ENCODE measurements around the gene PHC2.

DNA sequence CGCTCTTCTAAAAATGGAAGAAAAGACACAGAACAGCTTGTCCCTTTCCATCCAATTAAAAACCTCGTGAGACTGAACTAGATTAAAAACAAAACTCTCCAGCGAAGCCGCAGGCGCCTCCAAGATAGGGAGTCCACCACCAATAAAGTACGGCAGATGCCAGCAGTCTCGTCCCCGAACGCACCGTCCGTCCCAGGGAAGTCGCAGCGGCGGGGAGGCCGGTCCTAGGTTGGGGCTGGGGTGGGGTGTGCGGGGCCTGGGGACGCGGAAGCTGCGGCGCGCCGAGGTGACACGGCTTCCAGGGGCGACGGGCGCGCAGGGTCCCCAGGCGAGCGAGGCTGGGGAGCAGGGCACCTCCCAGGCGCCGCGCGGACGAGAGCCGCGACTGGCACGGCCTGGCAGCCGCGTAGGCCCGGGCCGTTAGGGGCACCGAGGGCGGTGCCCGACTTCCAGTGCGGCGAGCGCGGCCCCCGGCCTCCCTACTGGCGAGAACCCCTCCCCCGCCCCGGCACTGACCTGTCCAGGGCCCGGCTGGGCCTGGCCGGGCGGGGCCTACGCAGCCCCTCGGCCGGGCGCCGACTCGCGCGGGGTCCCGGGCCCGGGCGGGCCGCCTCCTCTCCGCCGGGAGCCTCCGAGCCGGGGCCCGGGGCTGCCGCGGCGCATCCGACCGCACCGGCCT lies 81.7 kb downstream of the PHC2 start:
- TF ChIP-seq, protein P1, sequence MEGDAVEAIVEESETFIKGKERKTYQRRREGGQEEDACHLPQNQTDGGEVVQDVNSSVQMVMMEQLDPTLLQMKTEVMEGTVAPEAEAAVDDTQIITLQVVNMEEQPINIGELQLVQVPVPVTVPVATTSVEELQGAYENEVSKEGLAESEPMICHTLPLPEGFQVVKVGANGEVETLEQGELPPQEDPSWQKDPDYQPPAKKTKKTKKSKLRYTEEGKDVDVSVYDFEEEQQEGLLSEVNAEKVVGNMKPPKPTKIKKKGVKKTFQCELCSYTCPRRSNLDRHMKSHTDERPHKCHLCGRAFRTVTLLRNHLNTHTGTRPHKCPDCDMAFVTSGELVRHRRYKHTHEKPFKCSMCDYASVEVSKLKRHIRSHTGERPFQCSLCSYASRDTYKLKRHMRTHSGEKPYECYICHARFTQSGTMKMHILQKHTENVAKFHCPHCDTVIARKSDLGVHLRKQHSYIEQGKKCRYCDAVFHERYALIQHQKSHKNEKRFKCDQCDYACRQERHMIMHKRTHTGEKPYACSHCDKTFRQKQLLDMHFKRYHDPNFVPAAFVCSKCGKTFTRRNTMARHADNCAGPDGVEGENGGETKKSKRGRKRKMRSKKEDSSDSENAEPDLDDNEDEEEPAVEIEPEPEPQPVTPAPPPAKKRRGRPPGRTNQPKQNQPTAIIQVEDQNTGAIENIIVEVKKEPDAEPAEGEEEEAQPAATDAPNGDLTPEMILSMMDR (conservative IDR thresholded peaks at IDR 0.05; ENCODE audit: low read length), result no peak
- TF ChIP-seq EZH2phosphoT487 (IDR thresholded peaks at IDR 0.05; ENCODE audit: borderline replicate concordance, low read depth, low read length), result no peak

Data from OCI-LY7 (cell line).